GM12873 (cell line): ENCODE measurements around the gene TEPSIN.

Experiments used
- TF ChIP-seq, protein P1 (sequence below): IDR thresholded peaks from 2 replicates; pipeline ENCODE4 v1.5.1; 2012; ENCODE audit warnings: low read depth, mild to moderate bottlenecking, moderate library complexity, low read length, control low read depth; ENCODE audit not compliant: insufficient read depth; ENCODE audit errors: missing control alignments

TEPSIN gene

DNA sequence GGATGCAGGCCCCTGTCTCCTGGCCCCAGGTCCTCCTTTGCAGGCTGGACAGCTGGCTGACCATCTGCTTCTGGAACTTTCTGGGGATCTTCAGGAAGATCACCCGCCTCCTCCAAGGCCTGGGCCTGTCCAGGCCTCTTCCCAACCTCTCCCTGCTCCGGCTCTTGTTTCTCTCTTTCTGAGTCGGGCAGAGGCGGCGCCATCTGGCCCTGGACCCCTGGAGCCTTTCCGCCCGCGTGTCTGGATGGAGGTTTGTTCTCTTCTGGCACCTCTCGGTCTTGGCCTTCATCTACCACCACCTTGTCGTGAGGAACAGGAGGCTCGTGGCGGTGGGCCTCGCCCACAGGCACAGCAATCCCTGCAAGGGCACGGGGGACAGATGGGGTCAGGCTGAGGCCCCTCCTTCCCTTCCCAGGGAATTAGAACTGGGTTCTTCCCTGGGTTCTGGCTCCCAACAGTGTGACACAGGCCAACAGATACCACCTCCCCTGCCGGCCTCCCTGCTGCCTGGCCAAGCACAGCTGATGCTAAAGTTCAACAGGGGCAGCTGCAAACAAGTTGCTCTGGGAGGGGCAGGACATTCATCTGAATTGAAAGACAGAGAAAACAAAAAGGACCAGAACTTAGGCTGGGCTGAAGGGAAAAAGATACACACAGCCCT is 13.6 kb upstream of the TEPSIN start:
- TF ChIP-seq, protein P1, sequence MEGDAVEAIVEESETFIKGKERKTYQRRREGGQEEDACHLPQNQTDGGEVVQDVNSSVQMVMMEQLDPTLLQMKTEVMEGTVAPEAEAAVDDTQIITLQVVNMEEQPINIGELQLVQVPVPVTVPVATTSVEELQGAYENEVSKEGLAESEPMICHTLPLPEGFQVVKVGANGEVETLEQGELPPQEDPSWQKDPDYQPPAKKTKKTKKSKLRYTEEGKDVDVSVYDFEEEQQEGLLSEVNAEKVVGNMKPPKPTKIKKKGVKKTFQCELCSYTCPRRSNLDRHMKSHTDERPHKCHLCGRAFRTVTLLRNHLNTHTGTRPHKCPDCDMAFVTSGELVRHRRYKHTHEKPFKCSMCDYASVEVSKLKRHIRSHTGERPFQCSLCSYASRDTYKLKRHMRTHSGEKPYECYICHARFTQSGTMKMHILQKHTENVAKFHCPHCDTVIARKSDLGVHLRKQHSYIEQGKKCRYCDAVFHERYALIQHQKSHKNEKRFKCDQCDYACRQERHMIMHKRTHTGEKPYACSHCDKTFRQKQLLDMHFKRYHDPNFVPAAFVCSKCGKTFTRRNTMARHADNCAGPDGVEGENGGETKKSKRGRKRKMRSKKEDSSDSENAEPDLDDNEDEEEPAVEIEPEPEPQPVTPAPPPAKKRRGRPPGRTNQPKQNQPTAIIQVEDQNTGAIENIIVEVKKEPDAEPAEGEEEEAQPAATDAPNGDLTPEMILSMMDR: no peak

DNA sequence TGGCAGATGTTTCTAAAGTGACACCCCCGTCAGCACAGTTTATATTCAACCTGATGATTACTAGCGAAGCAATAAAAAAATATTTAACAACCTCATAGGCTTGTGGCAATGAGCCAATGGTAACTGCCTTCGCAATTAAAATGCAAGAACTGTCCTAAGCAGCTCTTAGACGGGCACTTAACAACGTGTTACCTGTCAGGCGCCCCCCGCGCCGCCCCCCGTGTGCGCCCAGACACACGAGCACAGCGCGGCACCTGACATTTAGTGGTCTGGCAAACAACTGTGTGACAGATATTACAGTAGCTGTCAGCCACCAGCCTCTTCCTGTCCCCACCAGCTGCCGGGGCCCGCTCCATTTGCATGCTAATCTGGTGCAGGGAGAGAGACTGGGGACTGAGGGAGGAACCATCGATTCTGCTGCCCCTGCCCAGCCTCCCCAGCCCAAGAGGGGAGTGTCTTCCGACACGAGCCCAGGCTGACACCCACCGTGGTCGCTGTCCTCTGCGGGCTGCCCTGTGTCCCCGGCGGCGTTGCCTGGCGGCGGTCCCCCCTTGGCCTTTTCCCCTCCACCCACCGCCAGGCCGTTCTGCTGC is 12.9 kb upstream of the TEPSIN start:
- TF ChIP-seq, protein P1: no peak

DNA sequence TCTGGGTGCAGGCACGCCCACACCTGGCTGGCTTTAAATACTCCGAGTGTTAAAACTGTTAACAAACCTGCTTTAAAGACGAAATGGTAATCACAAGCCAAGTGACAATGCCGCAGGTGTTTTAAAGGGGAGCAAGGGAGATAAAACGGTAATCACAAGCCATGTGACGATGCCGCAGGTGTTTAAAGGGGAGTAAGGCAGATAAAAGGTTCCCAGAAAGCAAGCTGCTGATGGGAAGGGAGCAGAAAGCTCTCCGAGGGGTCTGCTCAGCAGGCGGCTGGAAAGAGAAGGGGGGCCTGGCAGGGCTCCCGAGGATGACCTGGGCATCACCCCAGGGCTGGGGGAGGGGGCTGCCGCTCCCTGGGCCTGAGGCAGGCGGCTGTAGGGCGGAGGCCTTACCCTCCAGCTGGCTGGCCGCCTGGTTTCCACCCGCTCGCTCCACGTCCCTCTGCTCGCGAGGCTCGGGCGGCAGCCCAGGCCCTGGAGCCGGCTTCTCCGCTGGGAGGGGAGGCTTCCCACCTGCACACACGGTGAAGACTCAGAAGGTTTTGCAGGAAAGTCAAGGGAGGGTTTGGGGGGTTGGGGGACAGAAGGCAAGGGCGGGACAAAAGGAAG is 12.3 kb upstream of the TEPSIN start:
- TF ChIP-seq, protein P1: no peak

DNA sequence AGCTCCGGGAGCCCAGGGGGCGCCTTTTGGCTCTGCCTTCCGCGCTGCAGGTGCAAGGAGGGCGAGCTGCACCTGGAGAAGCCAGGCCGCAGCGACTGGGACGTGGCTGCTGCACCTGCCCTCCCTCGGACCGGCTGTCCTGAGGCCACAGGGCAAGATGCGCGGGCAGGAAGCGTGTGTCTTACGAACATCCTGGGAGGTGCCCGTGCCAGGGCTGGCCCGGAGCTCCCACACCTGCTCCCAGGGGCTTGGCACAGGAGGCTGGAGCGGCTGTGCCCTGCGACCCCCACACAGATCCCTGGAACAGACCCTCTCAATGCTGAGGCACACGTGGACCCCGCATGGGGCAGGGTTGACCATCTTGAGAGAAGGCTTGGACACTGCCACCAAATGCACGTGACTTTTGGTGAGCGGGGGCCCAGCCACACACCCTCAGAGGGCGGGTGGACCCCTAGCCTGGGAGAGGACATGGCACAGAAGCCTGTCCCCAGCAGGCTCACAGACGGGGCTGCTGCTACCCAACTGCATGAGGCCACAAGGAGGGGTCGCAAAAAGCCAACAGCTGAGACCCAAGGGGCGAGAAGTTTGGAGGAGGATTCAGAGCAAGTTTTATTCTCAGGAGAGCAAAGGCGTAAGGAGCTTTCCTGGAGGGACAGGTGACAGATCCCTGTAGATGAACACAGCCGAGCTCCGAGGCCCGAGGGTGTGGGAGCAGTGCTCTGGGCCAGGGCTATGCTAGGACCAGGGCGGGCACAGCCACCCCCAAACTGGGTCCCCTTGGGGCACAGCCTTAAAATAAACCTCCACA is 11.6 kb upstream of the TEPSIN start:
- TF ChIP-seq, protein P1: no peak

GRCh38 chr17:81249223-81250040 is 10.6 kb upstream of the TEPSIN start:
- TF ChIP-seq, protein P1: no peak

- TF ChIP-seq, protein P1: no peak
Observed at GRCh38 chr17:81248649-81249048, 9.8 kb upstream of the TEPSIN start.
